ENCODE data around the gene KCNQ1.

Gene KCNQ1

DNA sequence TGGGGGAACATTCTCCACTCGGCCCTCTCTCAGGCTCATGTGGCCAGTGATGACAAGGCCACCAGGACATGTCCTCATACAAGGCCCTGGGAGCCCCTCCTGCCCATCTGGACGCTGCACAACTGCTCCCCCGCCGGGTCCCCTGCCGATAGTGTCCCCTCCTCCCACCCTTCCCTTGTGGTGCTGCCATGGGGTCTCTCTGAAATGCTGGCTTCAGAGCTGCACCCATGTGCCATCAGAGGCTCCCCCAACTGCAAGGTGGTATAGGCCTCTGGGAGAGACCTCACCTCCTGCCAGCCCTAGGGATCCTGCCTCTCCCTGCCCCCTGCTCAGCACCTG lies 142.0 kb downstream of the KCNQ1 start:
- TF ChIP-seq, protein P1, sequence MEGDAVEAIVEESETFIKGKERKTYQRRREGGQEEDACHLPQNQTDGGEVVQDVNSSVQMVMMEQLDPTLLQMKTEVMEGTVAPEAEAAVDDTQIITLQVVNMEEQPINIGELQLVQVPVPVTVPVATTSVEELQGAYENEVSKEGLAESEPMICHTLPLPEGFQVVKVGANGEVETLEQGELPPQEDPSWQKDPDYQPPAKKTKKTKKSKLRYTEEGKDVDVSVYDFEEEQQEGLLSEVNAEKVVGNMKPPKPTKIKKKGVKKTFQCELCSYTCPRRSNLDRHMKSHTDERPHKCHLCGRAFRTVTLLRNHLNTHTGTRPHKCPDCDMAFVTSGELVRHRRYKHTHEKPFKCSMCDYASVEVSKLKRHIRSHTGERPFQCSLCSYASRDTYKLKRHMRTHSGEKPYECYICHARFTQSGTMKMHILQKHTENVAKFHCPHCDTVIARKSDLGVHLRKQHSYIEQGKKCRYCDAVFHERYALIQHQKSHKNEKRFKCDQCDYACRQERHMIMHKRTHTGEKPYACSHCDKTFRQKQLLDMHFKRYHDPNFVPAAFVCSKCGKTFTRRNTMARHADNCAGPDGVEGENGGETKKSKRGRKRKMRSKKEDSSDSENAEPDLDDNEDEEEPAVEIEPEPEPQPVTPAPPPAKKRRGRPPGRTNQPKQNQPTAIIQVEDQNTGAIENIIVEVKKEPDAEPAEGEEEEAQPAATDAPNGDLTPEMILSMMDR (IDR thresholded peaks at IDR 0.05; ENCODE audit: borderline replicate concordance, extremely low read depth, low read length, poor library complexity, severe bottlenecking) = no peak
- TF ChIP-seq EZH2 (IDR thresholded peaks at IDR 0.05; ENCODE audit: borderline replicate concordance, low read depth, low read length, severe bottlenecking) = no peak
- DNase-seq = peak; percentile 1
- H3K4me1 ChIP-seq (ENCODE audit: insufficient read depth, low read length) = no peaks in the 10 kb centered on the region
- no peaks in the 10 kb centered on the region for H3K27me3 ChIP-seq (ENCODE audit: insufficient read depth, low read length, poor library complexity)
- H3K27ac ChIP-seq (ENCODE audit: low read length) = no peak overlapping the region
- no peak overlapping the region for H3K9ac ChIP-seq (ENCODE audit: low read depth, low read length)
- H3K9me3 ChIP-seq (ENCODE audit: insufficient read depth, low read length, severe bottlenecking) = no peaks in the 10 kb centered on the region
- no peaks in the 10 kb centered on the region for H3K36me3 ChIP-seq (ENCODE audit: insufficient read depth, low read length)
- no peaks in the 10 kb centered on the region; the same call in 1 of the 2 replicates for H4K20me1 ChIP-seq (ENCODE audit: insufficient read depth, low read length)
- no peak overlapping the region for H2AFZ ChIP-seq (ENCODE audit: low read depth, low read length)
- no peak overlapping the region for H3K4me3 ChIP-seq (ENCODE audit: low read depth in 1 of 2, low read length in 2 of 2)
- H3K4me2 ChIP-seq (ENCODE audit: insufficient read depth, low read length) = no peak overlapping the region
- no peak for ATAC-seq (ENCODE audit: insufficient read depth, low read depth)
- H3K79me2 ChIP-seq (ENCODE audit: insufficient read depth, low read length) = no peaks in the 10 kb centered on the region

DNA sequence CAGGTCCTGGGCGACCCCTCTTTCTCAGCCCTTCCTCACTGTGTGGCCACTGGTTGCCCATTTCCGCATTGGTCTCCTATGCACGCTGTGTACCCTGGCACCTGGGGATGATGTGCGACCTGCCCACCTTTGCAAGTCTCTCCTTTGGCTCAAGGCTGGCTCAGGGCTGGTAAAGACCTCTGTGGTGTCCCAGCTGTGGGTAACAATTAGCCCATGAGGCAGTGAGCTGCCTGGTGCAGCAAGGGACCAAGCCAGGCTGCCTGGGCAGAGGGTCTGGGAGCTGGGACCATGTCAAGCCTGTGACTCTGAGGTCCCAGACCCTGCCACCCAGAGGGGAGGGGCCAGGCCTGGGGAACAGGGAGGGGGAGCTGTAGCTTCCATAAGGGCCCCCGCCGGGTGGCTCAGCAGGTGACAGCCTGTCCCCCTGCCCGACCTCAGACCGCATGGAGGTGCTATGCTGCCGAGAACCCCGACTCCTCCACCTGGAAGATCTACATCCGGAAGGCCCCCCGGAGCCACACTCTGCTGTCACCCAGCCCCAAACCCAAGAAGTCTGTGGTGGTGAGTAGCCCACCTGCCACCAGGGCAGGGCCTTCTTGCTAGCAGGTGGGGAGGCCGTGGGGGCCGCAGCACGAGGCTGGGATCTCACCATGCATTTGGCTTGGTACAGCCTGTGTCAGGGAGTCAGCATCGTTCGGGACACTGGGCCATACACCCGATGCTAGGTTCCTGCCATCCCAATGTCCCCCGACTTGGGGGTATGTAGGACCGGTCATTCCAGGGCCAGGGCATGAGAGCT lies 142.5 kb downstream of the KCNQ1 start:
- TF ChIP-seq EZH2 (IDR thresholded peaks at IDR 0.05; ENCODE audit: borderline replicate concordance, low read depth, low read length, severe bottlenecking) = no peak
- TF ChIP-seq, protein P1 (IDR thresholded peaks at IDR 0.05; ENCODE audit: borderline replicate concordance, extremely low read depth, low read length, poor library complexity, severe bottlenecking) = no peak
- Histone ChIP-seq H3K4me2 (ENCODE audit: insufficient read depth, low read length) (no peak overlapping the region), H3K27me3 (ENCODE audit: insufficient read depth, low read length, poor library complexity) (no peaks in the 10 kb centered on the region), H3K9ac (ENCODE audit: low read depth, low read length) (no peak overlapping the region), H3K79me2 (ENCODE audit: insufficient read depth, low read length) (no peaks in the 10 kb centered on the region), H3K4me3 (ENCODE audit: low read depth in 1 of 2, low read length in 2 of 2) (no peak overlapping the region), H2AFZ (ENCODE audit: low read depth, low read length) (no peak overlapping the region), H4K20me1 (ENCODE audit: insufficient read depth, low read length) (no peaks in the 10 kb centered on the region; the same call in 1 of the 2 replicates), H3K9me3 (ENCODE audit: insufficient read depth, low read length, severe bottlenecking) (no peaks in the 10 kb centered on the region), H3K4me1 (ENCODE audit: insufficient read depth, low read length) (no peaks in the 10 kb centered on the region), H3K36me3 (ENCODE audit: insufficient read depth, low read length) (no peaks in the 10 kb centered on the region), H3K27ac (ENCODE audit: low read length) (no peak overlapping the region)
- DNase-seq = peak; percentile 2
- ATAC-seq (ENCODE audit: insufficient read depth, low read depth) = no peak

DNA sequence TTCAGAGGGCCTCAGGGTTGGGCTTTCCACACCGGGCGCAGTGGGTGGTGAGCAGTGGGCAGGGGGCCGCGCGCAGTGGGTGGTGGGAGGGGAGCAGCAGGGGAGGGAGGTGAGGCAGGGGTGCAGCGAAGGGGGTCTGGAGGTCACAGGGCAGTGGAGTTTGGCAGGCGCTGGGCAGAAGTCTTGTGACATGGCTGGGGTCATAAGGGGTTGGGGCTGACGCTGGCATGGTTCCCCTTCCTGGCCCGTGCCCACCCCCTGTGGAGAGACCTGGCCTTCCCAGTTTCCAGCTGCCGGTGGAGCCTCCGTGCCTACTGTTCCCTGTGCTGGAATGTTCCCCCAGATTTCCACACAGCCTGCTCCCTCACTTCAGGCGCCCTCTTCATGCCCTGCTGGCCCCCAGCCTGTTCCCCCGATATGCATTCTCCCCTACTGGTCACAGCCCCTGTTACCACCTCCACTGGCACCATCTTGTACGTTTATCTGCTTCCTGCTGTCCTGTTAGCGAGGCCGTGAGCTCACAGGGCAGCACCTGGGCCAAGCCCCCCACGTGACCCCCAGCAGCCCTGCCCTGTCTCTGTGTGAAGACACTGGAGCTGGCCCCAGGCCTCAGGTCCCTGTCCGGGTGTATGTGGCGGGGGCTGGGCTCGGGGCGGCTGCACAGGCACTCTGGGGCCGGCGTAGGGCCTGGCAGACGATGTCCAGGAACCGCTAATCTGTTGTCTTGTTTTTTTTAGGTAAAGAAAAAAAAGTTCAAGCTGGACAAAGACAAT lies 143.4 kb downstream of the KCNQ1 start:
- TF ChIP-seq, protein P1 (IDR thresholded peaks at IDR 0.05; ENCODE audit: borderline replicate concordance, extremely low read depth, low read length, poor library complexity, severe bottlenecking) = no peak
- no peak for TF ChIP-seq EZH2 (IDR thresholded peaks at IDR 0.05; ENCODE audit: borderline replicate concordance, low read depth, low read length, severe bottlenecking)
- no peaks in the 10 kb centered on the region for H3K9me3 ChIP-seq (ENCODE audit: insufficient read depth, low read length, severe bottlenecking)
- H3K36me3 ChIP-seq (ENCODE audit: insufficient read depth, low read length) = no peaks in the 10 kb centered on the region
- no peaks in the 10 kb centered on the region for H3K79me2 ChIP-seq (ENCODE audit: insufficient read depth, low read length)
- no peaks in the 10 kb centered on the region; the same call in 1 of the 2 replicates for H4K20me1 ChIP-seq (ENCODE audit: insufficient read depth, low read length)
- no peaks in the 10 kb centered on the region for H3K4me1 ChIP-seq (ENCODE audit: insufficient read depth, low read length)
- H3K4me3 ChIP-seq (ENCODE audit: low read depth in 1 of 2, low read length in 2 of 2) = no peak overlapping the region
- no peaks in the 10 kb centered on the region for H3K27me3 ChIP-seq (ENCODE audit: insufficient read depth, low read length, poor library complexity)
- DNase-seq (no peak), ATAC-seq (ENCODE audit: insufficient read depth, low read depth) (no peak)
- no peak overlapping the region for H3K9ac ChIP-seq (ENCODE audit: low read depth, low read length)
- no peak overlapping the region for H2AFZ ChIP-seq (ENCODE audit: low read depth, low read length)
- H3K27ac ChIP-seq (ENCODE audit: low read length) = no peak overlapping the region
- no peak overlapping the region for H3K4me2 ChIP-seq (ENCODE audit: insufficient read depth, low read length)
